NB4 (cell line): ENCODE data around the gene MEIOB.

ENCODE experiments used
- MAX ChIP-seq: IDR thresholded peaks from 2 replicates; pipeline ENCODE4 v1.6.1; 2011; ENCODE audit warnings: low read depth, low read length
- MYC ChIP-seq: IDR thresholded peaks from 2 replicates; pipeline ENCODE4 v1.6.1; 2011; ENCODE audit warnings: low read depth, low read length
- POLR2A ChIP-seq: IDR thresholded peaks from 2 replicates; pipeline ENCODE4 v1.6.1; 2011; ENCODE audit warnings: mild to moderate bottlenecking; ENCODE audit not compliant: insufficient read length; ENCODE audit errors: extremely low read depth
- TF ChIP-seq, protein P1 (sequence below): IDR thresholded peaks from one replicate; pipeline ENCODE4 v1.5.1; 2012; ENCODE audit warnings: low read depth, low read length

- TF ChIP-seq, protein P1, sequence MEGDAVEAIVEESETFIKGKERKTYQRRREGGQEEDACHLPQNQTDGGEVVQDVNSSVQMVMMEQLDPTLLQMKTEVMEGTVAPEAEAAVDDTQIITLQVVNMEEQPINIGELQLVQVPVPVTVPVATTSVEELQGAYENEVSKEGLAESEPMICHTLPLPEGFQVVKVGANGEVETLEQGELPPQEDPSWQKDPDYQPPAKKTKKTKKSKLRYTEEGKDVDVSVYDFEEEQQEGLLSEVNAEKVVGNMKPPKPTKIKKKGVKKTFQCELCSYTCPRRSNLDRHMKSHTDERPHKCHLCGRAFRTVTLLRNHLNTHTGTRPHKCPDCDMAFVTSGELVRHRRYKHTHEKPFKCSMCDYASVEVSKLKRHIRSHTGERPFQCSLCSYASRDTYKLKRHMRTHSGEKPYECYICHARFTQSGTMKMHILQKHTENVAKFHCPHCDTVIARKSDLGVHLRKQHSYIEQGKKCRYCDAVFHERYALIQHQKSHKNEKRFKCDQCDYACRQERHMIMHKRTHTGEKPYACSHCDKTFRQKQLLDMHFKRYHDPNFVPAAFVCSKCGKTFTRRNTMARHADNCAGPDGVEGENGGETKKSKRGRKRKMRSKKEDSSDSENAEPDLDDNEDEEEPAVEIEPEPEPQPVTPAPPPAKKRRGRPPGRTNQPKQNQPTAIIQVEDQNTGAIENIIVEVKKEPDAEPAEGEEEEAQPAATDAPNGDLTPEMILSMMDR = no peak
- TF ChIP-seq POLR2A = no peak
- no peak for TF ChIP-seq MAX
- no peak for TF ChIP-seq MYC
These were observed 39.7 kb upstream of the MEIOB start for GRCh38 chr16:1911467-1912214.
